Embryonic facial prominence (tissue), 1 donor: ENCODE measurements around the gene PERM1.
A peak's percentile ranks its signal among the peaks of the same experiment; 100 is the strongest.
"Not testable (repeated sequence)": the region's sequence is repeated elsewhere in the genome, so short reads cannot be mapped to it uniquely, and the experiment has no call there.

Experiments
- DNase-seq: peaks from one replicate; pipeline ENCODE4 v3.0.0-alpha.2; 2016; ENCODE audit errors: extremely low spot score

PERM1 gene

GRCh38 chr1:1014799-1015681, 33.1 kb upstream of the PERM1 start:
- no peak for DNase-seq

- DNase-seq: no peak
Observed at GRCh38 chr1:1013922-1014648, 32.2 kb upstream of the PERM1 start.

GRCh38 chr1:1013105-1013921, 31.4 kb upstream of the PERM1 start, which contains the start of gene ISG15:
Gene ISG15, plus strand, starts transcription at chr1:1013497. Its CDS starts 77 bp downstream, at chr1:1013574.
- DNase-seq: no peak

GRCh38 chr1:1012736-1013104, 30.8 kb upstream of the PERM1 start:
- DNase-seq: not testable (repeated sequence)

- DNase-seq: no peak
Observed at GRCh38 chr1:1011396-1011949, 29.6 kb upstream of the PERM1 start.

- not testable (repeated sequence) for DNase-seq
Observed at GRCh38 chr1:1010131-1010530, 28.2 kb upstream of the PERM1 start.

GRCh38 chr1:1006305-1007159, 24.6 kb upstream of the PERM1 start:
- no peak for DNase-seq

GRCh38 chr1:1005774-1006304, 23.9 kb upstream of the PERM1 start:
- DNase-seq: no peak

GRCh38 chr1:1004780-1005697, 23.1 kb upstream of the PERM1 start:
- DNase-seq: no peak

GRCh38 chr1:1004420-1004779, 22.5 kb upstream of the PERM1 start:
- DNase-seq: no peak

GRCh38 chr1:1003618-1004419, 21.9 kb upstream of the PERM1 start:
- DNase-seq: no peak

GRCh38 chr1:1001057-1001783, 19.3 kb upstream of the PERM1 start:
- peak; percentile 34 for DNase-seq

- DNase-seq: peak; percentile 71
Observed at GRCh38 chr1:1000357-1001056, 18.6 kb upstream of the PERM1 start.

- DNase-seq: peak; percentile 74
Observed at GRCh38 chr1:999725-1000356, 17.9 kb upstream of the PERM1 start, which contains the start of gene HES4. Gene HES4, minus strand, starts transcription at chr1:1000097. Its CDS starts 124 bp downstream, at chr1:999973.

- no peak for DNase-seq
Observed at GRCh38 chr1:998995-999724, 17.3 kb upstream of the PERM1 start.

- no peak for DNase-seq
Observed at GRCh38 chr1:998745-998994, 16.8 kb upstream of the PERM1 start.
